DND-41 (cell line): ENCODE results near the gene WDTC1.

Experiments used
- ATAC-seq: fragments of 200-7000 bp; cut with Tn5 transposase; 3 replicates; pipeline ENCODE4 v1.9.1; 2021; ENCODE audit warnings: low read depth; ENCODE audit not compliant: insufficient read depth
- DNase-seq: peaks from one replicate; pipeline ENCODE4 v3.0.0-alpha.2; 2020
- H2AFZ ChIP-seq: 2 replicates; pipeline ENCODE4 v1.6.0; 2012; ENCODE audit warnings: low read depth, low read length
- H3K27ac ChIP-seq: 2 replicates; pipeline ENCODE4 v1.5.1; 2012; ENCODE audit warnings: low read length, inconsistent platforms
- H3K27me3 ChIP-seq: fragments of 200-600 bp; sonication (generic); 2 replicates; pipeline ENCODE4 v1.6.0; 2012; ENCODE audit warnings: low read length, mild to moderate bottlenecking, inconsistent platforms; ENCODE audit not compliant: insufficient read depth, poor library complexity
- H3K36me3 ChIP-seq: 2 replicates; pipeline ENCODE4 v1.5.1; 2012; ENCODE audit warnings: low read length, inconsistent platforms; ENCODE audit not compliant: insufficient read depth
- H3K4me1 ChIP-seq: 2 replicates; pipeline ENCODE4 v1.5.1; 2012; ENCODE audit warnings: mild to moderate bottlenecking, low read length; ENCODE audit not compliant: insufficient read depth
- H3K4me2 ChIP-seq: 2 replicates; pipeline ENCODE4 v1.6.0; 2012; ENCODE audit warnings: mild to moderate bottlenecking, moderate library complexity, low read length, inconsistent platforms; ENCODE audit not compliant: insufficient read depth
- H3K4me3 ChIP-seq, 2 experiments: fragments of 200-600 bp in 1 of 2; shearing (Covaris generic) in 1 of 2; 2 replicates each; pipeline ENCODE4 v1.5.1; 2012 to 2016; ENCODE audit warnings: inconsistent platforms in 2 of 2, low read length in 2 of 2, mild to moderate bottlenecking in 2 of 2, low read depth in 1 of 2, moderate library complexity in 1 of 2
- H3K79me2 ChIP-seq: 2 replicates; pipeline ENCODE4 v1.6.0; 2012; ENCODE audit warnings: low read length, inconsistent platforms; ENCODE audit not compliant: insufficient read depth
- H3K9ac ChIP-seq: 2 replicates; pipeline ENCODE4 v1.6.0; 2012; ENCODE audit warnings: low read depth, mild to moderate bottlenecking, inconsistent platforms, low read length, moderate library complexity
- H3K9me3 ChIP-seq: 2 replicates; pipeline ENCODE4 v1.5.1; 2012; ENCODE audit warnings: low read length, moderate library complexity, mild to moderate bottlenecking, inconsistent platforms; ENCODE audit not compliant: insufficient read depth, severe bottlenecking
- H4K20me1 ChIP-seq: 2 replicates; pipeline ENCODE4 v1.6.0; 2012; ENCODE audit warnings: low read length; ENCODE audit not compliant: insufficient read depth
- CTCF ChIP-seq: IDR thresholded peaks from 2 replicates; pipeline ENCODE4 v1.5.1; 2012; ENCODE audit warnings: borderline replicate concordance, low read length, moderate library complexity, mild to moderate bottlenecking; ENCODE audit not compliant: poor library complexity, severe bottlenecking; ENCODE audit errors: extremely low read depth
- EZH2 ChIP-seq: IDR thresholded peaks from 3 replicates; pipeline ENCODE4 v1.6.1; 2012; ENCODE audit warnings: borderline replicate concordance, low read depth, mild to moderate bottlenecking, moderate library complexity, low read length, inconsistent platforms; ENCODE audit not compliant: severe bottlenecking

The WDTC1 gene

GRCh38 chr1:27356619-27357280 lies 122.3 kb downstream of the WDTC1 start:
- Histone ChIP-seq H3K4me2 (peak overlapping the region; percentile 60), H3K4me3 (peak overlapping the region in 1 of 2 experiments; percentile 43; a peak in 2 of 4 replicates), H3K27me3 (no peaks in the 10 kb centered on the region), H3K9ac (peak overlapping the region; percentile 46), H3K79me2 (no peaks in the 10 kb centered on the region), H4K20me1 (no peaks in the 10 kb centered on the region), H2AFZ (peak overlapping the region; percentile 46), H3K36me3 (no peaks in the 10 kb centered on the region), H3K27ac (peak overlapping the region; percentile 3; the same call in 1 of the 2 replicates), H3K9me3 (no peaks in the 10 kb centered on the region), H3K4me1 (peaks cover 14% of the 10 kb centered on the region)
- ATAC-seq, result peak; percentile 17
- TF ChIP-seq CTCF, result no peak
- TF ChIP-seq EZH2, result no peak
- DNase-seq, result no peak

- H3K4me3 ChIP-seq, result peak overlapping the region in 1 of 2 experiments; percentile 43; a peak in 2 of 4 replicates
- peaks cover 14% of the 10 kb centered on the region for H3K4me1 ChIP-seq
- no peaks in the 10 kb centered on the region for H3K36me3 ChIP-seq
- H3K79me2 ChIP-seq, result no peaks in the 10 kb centered on the region
- H3K9me3 ChIP-seq, result no peaks in the 10 kb centered on the region
- H3K4me2 ChIP-seq, result peak overlapping the region; percentile 60
- H2AFZ ChIP-seq, result peak overlapping the region; percentile 46
- ATAC-seq, result peak; percentile 87
- DNase-seq, result peak; percentile 85
- H3K27ac ChIP-seq, result peak overlapping the region; percentile 3; the same call in 1 of the 2 replicates
- TF ChIP-seq CTCF, result peak; percentile 95
- TF ChIP-seq EZH2, result no peak
- H3K27me3 ChIP-seq, result no peaks in the 10 kb centered on the region
- H4K20me1 ChIP-seq, result no peaks in the 10 kb centered on the region
- H3K9ac ChIP-seq, result peak overlapping the region; percentile 46
Observed at GRCh38 chr1:27357281-27358037, 123.0 kb downstream of the WDTC1 start.
